Measurements from ENCODE around the gene RAB29.

GRCh38 chr1:205744403-205744802, 30.9 kb downstream of the RAB29 start:
- TF ChIP-seq MAFG (tag; conservative IDR thresholded peaks at IDR 0.05) (no peak), TARDBP (IDR thresholded peaks at IDR 0.05) (no peak), MYBL2 (IDR thresholded peaks at IDR 0.05; ENCODE audit: low read depth) (no peak), MYBL2 (CRISPR knock-in tag; IDR thresholded peaks at IDR 0.05; ENCODE audit: borderline replicate concordance) (no peak), HCFC1 (IDR thresholded peaks at IDR 0.05; ENCODE audit: low read depth, low read length) (no peak)
- TF ChIP-seq, protein P1, sequence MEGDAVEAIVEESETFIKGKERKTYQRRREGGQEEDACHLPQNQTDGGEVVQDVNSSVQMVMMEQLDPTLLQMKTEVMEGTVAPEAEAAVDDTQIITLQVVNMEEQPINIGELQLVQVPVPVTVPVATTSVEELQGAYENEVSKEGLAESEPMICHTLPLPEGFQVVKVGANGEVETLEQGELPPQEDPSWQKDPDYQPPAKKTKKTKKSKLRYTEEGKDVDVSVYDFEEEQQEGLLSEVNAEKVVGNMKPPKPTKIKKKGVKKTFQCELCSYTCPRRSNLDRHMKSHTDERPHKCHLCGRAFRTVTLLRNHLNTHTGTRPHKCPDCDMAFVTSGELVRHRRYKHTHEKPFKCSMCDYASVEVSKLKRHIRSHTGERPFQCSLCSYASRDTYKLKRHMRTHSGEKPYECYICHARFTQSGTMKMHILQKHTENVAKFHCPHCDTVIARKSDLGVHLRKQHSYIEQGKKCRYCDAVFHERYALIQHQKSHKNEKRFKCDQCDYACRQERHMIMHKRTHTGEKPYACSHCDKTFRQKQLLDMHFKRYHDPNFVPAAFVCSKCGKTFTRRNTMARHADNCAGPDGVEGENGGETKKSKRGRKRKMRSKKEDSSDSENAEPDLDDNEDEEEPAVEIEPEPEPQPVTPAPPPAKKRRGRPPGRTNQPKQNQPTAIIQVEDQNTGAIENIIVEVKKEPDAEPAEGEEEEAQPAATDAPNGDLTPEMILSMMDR (IDR thresholded peaks at IDR 0.05 in 2 of 3, conservative IDR thresholded peaks at IDR 0.05 in 1 of 3; ENCODE audit: insufficient read depth in 2 of 3, low read depth in 1 of 3, low read length in 3 of 3) = no peak

All from K562 (cell line).